Stimulated activated CD4-positive, alpha-beta T cell treated with anti-CD3 and anti-CD28 coated beads, TNF-alpha, amount 100 ng/mL, for 4 hours (primary cell): ENCODE results near the gene C5.

Source experiments
- DNase-seq, 3 experiments: peaks; one replicate each; pipeline ENCODE4 v3.0.0-alpha.2; 2020; ENCODE audit warnings: low read depth in 3 of 3

The C5 gene

DNA sequence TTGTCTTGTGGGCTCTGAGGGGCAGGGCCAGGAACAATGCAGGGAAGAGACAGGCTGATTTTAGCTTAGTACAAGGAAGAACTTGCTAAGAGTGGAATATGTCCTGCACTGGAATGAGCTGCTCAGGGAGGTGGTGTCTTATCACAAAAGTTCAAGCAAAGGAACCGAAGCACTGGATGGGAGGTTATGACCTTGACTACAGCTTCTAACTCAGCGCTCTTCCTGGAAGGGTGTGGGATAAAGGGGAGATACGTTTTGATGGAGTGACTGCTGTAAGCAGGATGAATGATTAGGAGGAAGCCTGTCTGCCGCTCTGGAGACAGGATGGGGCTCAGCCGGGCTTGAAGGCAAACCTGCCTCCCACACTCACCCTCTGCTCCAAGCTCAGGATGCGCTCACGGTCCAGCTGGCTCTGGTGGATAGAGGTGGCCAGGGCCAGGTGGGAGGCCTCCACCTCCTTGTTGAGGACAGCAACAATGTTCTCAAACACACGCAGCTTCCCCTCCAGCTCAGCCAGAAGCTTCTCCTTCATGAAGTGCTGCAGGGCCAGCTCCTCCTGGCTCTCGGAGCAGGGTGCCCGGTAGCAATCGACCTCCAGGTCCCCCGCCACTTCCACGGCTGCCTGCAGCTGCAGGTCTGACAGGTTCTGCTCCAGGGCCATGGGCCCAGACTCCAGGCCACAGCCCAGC lies 137.0 kb downstream of the C5 start:
- DNase-seq, result no peak

DNA sequence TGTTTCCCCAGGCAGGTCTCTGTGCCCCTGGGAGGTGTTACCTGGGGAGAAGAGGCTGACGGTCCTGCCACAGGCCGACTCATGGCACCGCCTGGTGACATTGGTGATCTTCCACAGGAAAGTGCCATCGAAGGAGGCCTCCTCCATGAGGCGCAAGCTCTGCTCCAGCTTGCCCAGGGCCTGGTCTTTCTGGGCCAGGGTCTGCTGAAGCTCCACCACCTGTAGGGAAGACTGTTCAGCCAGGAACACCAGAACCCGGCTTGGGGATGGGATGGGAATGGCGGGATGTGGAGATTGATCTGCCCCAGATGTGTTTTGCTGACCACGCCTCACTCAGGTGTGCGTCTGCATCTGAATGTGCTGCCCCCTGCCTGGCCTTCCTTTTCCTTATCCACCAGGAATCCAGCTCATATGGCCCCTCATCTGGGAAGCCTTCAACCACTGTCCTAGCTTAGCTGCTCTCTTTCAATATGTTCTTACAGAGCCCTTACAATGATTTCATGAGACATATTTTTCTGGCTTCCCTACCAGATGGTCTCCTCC lies 138.7 kb downstream of the C5 start:
- no peak for DNase-seq

DNA sequence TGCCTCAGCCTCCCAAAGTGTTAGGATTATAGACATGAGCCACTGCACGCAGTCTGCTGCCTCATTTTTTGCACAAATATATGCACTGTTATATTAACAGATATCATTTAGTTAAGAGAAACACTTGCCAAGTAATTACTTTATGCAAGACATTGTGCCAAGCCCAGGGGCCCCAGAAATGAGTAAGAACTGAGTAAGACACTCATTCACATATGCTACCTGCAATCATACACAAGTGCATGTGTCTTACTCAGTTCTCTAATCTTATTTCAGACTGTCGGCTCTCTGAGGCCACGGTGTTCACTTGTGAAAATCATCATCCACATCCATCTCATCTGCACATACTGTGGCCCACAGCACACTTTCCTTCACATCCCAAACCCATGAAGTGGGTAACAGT lies 139.4 kb downstream of the C5 start:
- no peak for DNase-seq

DNA sequence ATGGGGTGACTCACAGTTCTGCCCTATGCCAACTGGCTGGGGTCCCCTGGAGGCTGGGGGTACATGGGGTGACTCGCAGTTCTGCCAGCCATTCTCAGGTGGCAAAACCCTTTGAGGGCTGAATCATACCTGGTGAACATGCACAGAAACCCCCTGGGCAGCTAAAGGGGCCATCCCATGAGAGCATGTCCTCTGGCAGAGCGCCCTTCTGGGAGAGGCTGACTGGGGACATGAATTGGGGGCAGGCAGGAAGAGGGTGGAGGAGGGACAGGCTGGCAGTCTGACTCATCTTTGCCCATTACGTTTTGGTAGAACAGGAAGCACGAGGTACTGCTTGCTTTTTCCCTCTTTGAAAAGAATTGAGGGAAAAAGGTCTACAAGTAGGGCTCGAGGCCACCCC lies 140.2 kb downstream of the C5 start:
- DNase-seq, result peak in 2 of 3 experiments; percentile 54 to 68

DNA sequence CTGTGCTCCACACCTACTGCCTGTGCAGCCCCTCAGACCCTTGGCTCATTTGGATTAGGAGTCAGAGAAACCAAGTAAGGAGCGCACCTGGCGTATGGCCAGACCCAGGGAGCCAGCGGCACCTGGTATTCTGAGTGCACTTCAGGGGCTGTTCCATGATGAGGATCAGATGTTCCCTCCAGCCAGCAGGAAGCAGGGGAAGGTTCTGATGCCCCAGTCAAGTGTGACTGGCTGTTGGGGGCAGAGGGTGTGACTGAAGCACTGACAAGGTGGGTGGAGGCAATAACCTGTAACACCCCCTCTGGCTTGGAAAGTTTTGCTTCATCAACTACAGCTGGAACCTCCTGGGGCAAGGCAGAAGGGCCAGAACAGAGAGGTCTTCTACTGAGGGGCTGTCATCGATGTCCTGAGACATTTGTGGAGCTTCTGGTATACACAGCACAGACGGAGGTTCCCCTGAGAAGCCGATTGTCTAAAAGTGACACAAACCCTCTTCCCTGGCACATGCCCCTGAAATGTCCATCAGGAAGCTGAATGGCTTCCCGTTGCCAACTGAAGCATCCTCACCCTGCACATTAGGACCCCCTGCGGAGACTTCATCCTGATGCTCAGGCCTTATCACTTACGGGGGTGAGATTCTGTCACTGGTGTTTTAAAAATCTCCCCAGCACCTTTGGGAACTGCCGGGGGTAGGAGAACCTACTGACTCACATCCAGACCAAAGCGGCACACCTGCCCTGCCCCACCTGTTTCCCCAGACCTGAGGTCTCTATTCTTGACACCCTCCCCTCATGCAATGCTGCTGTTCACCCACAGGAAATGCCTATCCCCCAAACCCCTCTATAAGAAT lies 144.5 kb downstream of the C5 start:
- DNase-seq, result no peak

DNA sequence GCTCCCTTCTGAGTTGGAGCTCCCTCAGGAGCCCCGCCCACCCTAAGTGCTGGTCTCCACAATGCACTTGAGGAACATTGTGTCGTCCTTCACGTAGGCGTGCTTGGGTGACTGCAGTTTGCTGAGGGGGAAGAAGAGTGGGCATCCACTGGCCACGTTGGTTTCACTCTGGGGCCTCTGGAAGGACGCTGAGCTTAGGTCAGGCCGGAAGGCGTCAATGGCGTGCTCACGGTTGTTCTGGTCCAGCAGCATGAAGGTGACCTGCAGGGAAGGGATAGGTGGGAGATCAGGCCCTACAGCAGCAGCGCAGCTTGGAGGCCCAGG lies 145.1 kb downstream of the C5 start:
- DNase-seq, result no peak

DNA sequence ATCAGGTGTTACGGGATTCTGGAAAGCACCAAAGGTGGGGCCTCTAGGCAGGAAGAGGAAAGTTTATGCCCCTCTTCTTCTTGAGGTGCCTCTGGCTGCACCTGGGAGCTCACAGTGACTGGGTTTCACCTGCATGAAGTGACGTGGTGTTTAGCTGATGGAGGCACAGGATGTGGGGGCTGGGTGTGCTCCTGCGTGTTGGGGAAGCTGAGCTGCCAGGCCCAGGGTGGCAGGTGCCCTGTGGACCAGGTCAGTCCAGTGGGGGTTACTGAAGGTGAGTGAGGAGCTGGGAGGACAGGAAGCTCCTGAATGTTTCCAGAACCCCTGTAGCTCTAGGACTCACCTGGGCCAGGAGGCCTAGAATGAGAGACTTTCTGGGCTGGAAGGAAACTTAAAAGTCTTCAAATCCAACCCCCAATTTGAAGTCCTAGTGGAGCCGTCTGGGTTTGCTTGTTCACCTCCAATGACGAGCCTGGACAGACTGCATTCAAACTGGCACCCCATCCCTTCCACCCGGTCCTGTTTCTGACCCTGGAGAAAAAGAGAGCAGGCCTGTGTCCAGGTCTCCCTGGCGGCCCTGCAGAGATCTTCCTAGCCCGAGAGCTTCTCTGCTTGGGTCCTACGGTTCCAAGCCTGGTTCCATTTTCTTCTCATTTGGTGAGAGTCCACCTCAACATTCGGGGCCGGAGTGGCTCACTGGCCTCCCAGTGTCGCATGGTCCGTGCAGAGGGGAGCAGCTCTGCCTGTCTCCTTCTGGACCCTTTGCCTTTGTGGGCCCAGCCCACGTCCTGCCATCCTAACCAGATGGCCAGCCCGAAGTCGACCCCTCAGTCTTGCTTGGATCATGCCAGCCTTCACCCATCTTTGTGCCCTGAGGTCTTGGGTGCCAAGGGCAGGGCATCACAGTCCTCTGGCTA lies 145.8 kb downstream of the C5 start:
- DNase-seq, result no peak

DNA sequence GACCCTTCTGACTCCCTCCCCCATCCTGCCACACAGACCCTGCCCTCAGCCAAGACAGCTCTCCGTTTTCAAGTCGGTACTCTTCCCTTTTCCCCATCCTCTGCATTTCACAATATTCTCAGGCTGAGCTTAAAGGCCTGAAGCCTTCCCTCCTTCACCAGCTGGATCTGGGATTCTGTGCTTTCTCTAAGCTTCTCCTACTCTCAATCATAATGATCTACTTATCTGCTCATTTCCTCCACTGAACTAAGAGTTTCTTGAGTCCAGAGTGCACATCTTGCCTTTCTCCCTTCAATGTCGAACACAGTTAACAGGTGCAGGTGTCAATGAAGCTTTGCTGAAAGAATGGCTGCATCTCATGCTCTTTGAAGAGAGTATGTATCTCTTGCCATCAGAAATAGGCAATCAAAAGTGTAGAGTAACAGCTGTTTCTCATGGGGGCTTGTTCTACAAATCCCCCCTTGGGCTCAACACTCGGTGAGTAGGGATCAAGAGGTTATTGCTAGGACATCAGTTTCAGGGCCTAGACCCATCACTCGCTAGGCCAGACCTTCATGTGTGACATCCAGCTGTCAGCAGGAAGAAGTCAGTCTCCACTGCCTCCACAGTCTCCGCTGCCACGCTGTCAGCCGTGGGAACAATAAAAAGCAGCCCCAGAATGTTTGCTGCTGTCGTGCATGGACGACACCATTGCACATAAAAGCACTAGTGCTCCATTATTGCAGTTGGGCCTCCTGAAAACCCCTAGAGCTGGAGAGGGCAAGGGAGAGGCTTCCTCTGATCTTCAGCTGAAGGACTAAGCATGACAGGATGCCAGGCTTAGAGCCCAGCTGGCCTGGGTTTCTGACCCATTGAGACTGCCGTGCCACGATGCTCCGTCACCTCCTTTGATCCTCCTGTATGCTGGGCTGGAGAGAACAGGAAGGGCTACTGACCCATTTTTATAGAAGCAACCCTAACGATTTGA lies 147.2 kb downstream of the C5 start:
- DNase-seq, result no peak
